SJSA1 (cell line): Measurements from ENCODE around the gene PSME3IP1. TPM values are rescaled to one million over a fixed set of nuclear protein-coding genes. Genes with fewer than 3 reads are reported as not detected.
"Not testable (repeated sequence)": the region's sequence is repeated elsewhere in the genome, so short reads cannot be mapped to it uniquely, and the experiment has no call there.

ENCODE experiments used
- DNase-seq, 2 experiments: peaks; one replicate each; pipeline ENCODE4 v3.0.0-alpha.2; 2015 to 2020; ENCODE audit warnings: low spot score in 2 of 2, low read depth in 1 of 2
- H3K27ac ChIP-seq: fragments of 250-450 bp; sonication (Bioruptor Pico); 2 replicates; pipeline ENCODE4 v1.5.1; 2020; ENCODE audit warnings: mild to moderate bottlenecking, moderate library complexity
- H3K27me3 ChIP-seq: fragments of 250-450 bp; sonication (Bioruptor Pico); replicated peaks from 2 replicates; pipeline ENCODE4 v1.5.1; 2020; ENCODE audit warnings: mild to moderate bottlenecking, moderate library complexity
- H3K36me3 ChIP-seq: fragments of 250-450 bp; sonication (Bioruptor Pico); 2 replicates; pipeline ENCODE4 v1.5.1; 2020; ENCODE audit warnings: mild to moderate bottlenecking
- H3K4me1 ChIP-seq: fragments of 250-450 bp; sonication (Bioruptor Pico); replicated peaks from 2 replicates; pipeline ENCODE4 v1.6.1; 2021; ENCODE audit warnings: mild to moderate bottlenecking
- H3K4me3 ChIP-seq: fragments of 250-450 bp; sonication (Bioruptor Pico); 2 replicates; pipeline ENCODE4 v1.5.1; 2020; ENCODE audit warnings: mild to moderate bottlenecking
- H3K9me3 ChIP-seq: fragments of 250-450 bp; sonication (Bioruptor Pico); replicated peaks from 2 replicates; pipeline ENCODE4 v1.5.1; 2020; ENCODE audit warnings: mild to moderate bottlenecking
- total RNA-seq: library from RNA; depleted of rRNA; stranded (reverse); fragments of >200 nt; shearing (Covaris generic); gene quantifications from 2 replicates; pipeline ENCODE4 v1.2.3, GENCODE V29; 2014

Gene PSME3IP1
- total RNA-seq, 1 experiment from 2014 or later = 93.1 TPM

DNA sequence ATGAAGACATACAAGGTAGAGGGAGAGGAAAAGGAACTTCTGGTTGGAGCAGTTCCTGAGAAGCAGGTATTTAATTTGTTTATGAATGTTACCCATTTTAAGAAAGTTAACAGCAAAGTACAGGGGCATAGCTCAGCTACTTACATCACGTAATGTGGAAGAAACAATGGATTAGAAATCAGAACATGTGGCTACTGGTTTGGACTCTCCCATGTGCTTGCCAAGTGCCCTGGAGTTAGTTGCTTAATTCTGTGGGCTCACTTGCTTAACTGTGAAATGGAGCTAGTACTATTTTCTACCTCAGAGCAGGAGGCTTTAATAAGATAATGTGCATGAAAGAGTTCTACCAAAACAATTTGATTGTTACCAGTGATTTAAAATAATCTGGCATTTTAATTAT is 27.6 kb upstream of the PSME3IP1 start:
- Histone ChIP-seq H3K4me1 (no peaks in the 10 kb centered on the region), H3K9me3 (no peaks in the 10 kb centered on the region; the same call in 1 of the 2 replicates), H3K36me3 (peaks cover 81% of the 10 kb centered on the region), H3K27me3 (no peaks in the 10 kb centered on the region), H3K27ac (no peak overlapping the region), H3K4me3 (no peak overlapping the region)
- DNase-seq = no peak

DNA sequence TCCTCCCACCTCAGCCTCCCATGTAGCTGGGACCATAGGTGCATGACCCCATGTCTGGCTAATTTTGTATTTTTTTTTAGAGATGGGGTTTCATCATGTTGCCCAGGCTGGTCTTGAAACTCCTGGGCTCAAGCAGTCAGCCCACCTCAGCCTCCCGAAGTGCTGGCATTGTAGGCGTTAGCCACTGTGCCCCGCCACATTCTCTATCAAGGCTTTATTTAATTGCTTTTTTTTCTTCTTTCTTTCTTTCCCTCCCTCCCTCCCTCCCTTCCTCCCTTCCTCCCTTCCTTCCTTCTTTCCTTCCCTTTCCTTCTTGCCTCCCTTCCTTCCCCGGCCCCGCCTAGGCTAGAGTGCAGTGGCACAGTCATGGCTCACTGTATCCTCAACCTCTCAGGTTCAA is 23.9 kb upstream of the PSME3IP1 start:
- Histone ChIP-seq H3K27ac (no peak overlapping the region), H3K4me3 (no peak overlapping the region), H3K27me3 (no peaks in the 10 kb centered on the region), H3K4me1 (no peaks in the 10 kb centered on the region), H3K9me3 (no peaks in the 10 kb centered on the region), H3K36me3 (peaks cover 78% of the 10 kb centered on the region)
- DNase-seq = no peak

DNA sequence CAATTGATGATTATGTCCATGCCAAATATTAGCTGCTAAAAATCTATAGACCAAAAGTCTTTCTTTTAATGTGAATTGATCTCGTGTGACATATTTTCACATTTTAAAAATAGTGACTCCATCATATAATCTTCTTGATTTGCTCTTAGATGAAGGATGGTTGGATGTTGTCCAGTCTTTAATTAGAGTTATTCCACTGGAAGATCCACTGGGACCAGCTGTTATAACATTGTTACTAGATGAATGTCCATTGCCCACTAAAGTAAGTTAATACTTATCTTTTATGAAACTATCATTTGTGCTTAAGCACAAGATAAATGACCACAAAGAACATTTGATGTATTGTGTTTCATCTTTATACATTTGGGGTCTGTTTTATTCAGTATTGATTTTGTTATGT is 23.1 kb upstream of the PSME3IP1 start:
- Histone ChIP-seq H3K27me3 (no peaks in the 10 kb centered on the region), H3K36me3 (peaks cover 74% of the 10 kb centered on the region), H3K4me1 (no peaks in the 10 kb centered on the region), H3K27ac (no peak overlapping the region), H3K4me3 (no peak overlapping the region), H3K9me3 (no peaks in the 10 kb centered on the region)
- DNase-seq = no peak

DNA sequence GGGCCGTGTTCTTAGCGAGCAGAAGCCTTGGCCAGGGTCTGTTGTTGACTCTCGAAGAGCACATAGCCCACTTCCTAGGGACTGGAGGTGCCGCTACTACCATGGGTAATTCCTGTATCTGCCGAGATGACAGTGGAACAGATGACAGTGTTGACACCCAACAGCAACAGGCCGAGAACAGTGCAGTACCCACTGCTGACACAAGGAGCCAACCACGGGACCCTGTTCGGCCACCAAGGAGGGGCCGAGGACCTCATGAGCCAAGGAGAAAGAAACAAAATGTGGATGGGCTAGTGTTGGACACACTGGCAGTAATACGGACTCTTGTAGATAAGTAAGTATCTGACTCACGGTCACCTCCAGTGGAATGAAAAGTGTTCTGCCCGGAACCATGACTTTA is 18.8 kb upstream of the PSME3IP1 start:
- Histone ChIP-seq H3K4me1 (no peaks in the 10 kb centered on the region), H3K27ac (no peak overlapping the region), H3K27me3 (no peaks in the 10 kb centered on the region), H3K4me3 (no peak overlapping the region), H3K9me3 (no peaks in the 10 kb centered on the region), H3K36me3 (peaks cover 51% of the 10 kb centered on the region)
- DNase-seq = no peak

DNA sequence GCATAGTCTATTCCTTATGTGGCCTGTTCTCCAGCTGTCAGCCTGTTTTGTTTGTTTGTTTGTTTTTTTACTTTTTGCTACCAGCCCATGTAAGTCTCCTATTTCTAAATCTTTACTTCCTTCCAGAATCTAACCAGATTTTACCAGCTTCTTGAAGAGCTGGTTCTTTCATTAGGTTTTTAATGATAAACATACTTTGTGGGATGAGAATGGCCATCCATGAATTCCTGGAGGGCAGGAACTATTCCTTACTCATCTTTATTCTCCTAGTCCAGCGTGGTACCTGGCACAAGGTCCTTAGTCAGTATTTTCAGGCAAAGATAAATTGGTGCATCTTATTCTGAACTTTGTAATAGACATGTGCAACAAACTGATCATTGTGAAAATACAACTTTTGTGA is 17.6 kb upstream of the PSME3IP1 start:
- Histone ChIP-seq H3K9me3 (no peaks in the 10 kb centered on the region), H3K27me3 (no peaks in the 10 kb centered on the region), H3K4me3 (no peak overlapping the region), H3K27ac (no peak overlapping the region), H3K4me1 (no peaks in the 10 kb centered on the region), H3K36me3 (peaks cover 42% of the 10 kb centered on the region)
- DNase-seq = no peak

DNA sequence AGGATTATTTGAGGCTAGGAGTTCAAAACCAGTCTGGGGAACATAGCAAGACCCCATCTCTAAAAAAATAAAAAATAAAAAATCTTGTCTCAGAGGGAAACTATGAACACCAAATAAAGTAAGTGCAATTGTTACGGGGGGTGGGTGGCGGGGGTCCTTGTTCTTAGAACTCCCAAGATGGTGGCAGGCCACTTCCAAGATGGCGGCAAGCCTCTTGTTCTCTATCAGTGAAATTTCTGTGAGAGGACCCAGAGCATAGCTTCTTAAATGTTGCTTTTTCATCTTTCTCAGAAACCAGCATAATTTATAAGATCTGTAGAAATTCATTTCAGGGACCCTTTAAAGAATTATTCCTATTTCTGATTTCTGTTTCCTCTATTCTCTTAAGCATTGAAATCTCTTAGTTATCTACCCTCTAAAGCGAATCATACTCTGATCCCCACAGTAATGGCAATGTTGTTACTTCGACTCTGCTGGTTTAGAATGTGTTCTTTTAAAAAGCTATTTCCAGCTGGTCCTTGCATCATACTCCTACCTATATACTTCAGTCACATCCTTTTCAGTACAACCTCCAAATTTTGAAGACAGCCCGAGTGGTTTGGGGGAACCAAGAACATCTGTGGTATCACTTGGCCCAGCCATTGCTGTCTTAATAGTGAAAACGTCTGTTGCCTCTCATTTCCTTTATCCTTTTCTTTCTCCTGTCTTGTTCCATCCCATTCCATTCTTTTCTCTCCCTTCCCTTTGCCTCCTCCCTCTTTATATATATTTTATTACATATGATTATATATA is 16.5 kb upstream of the PSME3IP1 start:
- DNase-seq = no peak
- H3K9me3 ChIP-seq = no peaks in the 10 kb centered on the region
- no peak overlapping the region for H3K27ac ChIP-seq
- peaks cover 39% of the 10 kb centered on the region for H3K36me3 ChIP-seq
- H3K27me3 ChIP-seq = no peaks in the 10 kb centered on the region
- H3K4me1 ChIP-seq = no peaks in the 10 kb centered on the region
- H3K4me3 ChIP-seq = no peak overlapping the region

DNA sequence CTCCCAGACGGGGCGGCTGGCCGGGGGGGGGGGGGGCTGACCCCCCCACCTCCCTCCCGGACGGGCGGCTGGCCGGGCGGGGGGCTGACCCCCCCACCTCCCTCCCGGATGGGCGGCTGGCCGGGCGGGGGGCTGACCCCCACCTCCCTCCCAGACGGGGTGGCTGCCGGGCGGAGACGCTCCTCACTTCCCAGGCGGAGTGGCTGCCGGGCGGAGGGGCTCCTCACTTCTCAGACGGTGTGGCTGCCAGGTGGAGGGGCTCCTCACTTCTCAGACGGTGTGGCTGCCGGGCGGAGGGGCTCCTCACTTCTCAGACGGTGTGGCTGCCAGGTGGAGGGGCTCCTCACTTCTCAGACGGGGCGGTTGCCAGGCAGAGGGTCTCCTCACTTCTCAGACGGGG is 15.1 kb upstream of the PSME3IP1 start:
- not testable (repeated sequence) for H3K4me3 ChIP-seq, H3K27ac ChIP-seq, H3K27me3 ChIP-seq, DNase-seq, H3K9me3 ChIP-seq, H3K4me1 ChIP-seq
- peaks cover 38% of the 10 kb centered on the region for H3K36me3 ChIP-seq

DNA sequence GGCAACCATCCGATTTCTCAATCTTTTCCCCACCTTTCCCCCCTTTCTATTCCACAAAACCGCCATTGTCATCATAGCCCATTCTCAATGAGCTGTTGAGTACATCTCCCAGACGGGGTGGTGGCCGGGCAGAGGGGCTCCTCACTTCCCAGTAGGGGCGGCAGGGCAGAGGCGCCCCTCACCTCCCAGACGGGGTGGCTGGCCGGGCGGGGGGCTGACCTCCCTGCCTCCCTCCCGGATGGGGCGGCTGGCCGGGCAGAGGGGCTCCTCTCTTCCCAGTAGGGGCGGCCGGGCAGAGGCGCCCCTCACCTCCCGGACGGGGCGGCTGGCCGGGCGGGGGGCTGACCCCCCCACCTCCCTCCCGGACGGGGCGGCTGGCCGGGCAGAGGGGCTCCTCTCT is 14.5 kb upstream of the PSME3IP1 start:
- H3K9me3 ChIP-seq, H3K4me1 ChIP-seq: not testable (repeated sequence)

GRCh38 chr16:57196753-57197152 is 10.9 kb upstream of the PSME3IP1 start:
- Histone ChIP-seq H3K36me3 (peaks cover 18% of the 10 kb centered on the region), H3K27ac (no peak overlapping the region), H3K4me3 (no peak overlapping the region), H3K4me1 (peaks cover 36% of the 10 kb centered on the region), H3K9me3 (no peaks in the 10 kb centered on the region), H3K27me3 (no peaks in the 10 kb centered on the region)
- no peak for DNase-seq

More for the DNA sequence above, 14.5 kb upstream of the PSME3IP1 start:
- H3K27ac ChIP-seq, H3K27me3 ChIP-seq, DNase-seq, H3K4me3 ChIP-seq: not testable (repeated sequence)
- H3K36me3 ChIP-seq = peaks cover 32% of the 10 kb centered on the region

GRCh38 chr16:57196286-57196685 is 10.4 kb upstream of the PSME3IP1 start:
- no peak for DNase-seq
- no peaks in the 10 kb centered on the region for H3K27me3 ChIP-seq
- H3K9me3 ChIP-seq = no peaks in the 10 kb centered on the region
- no peak overlapping the region for H3K4me3 ChIP-seq
- no peak overlapping the region for H3K27ac ChIP-seq
- H3K4me1 ChIP-seq = peaks cover 41% of the 10 kb centered on the region
- H3K36me3 ChIP-seq = peaks cover 18% of the 10 kb centered on the region

DNA sequence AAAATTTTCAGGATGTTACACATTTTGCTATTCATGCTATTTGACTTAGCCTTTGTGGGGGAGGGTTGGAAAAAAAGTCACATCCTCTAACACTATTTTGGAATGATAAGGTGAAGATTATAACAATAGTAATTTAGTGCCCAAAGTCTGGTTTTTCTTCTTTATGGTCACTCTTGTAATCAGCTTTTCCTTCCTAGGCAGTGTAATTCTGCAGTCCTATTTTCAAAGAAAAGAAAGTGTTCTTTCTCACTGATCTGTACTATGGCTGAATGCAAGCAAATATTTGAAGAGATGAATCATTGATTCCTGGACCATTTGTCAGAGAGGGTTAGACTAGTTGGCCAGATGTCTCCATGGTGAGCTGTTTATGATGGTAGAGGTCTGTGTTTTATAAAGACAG is 8.7 kb upstream of the PSME3IP1 start:
- H3K4me3 ChIP-seq = no peak overlapping the region

GRCh38 chr16:57192720-57193486 is 7.1 kb upstream of the PSME3IP1 start:
- DNase-seq = peak in 1 of 2 experiments; percentile 43
- Histone ChIP-seq H3K9me3 (no peaks in the 10 kb centered on the region), H3K4me3 (no peak overlapping the region), H3K27me3 (no peaks in the 10 kb centered on the region), H3K27ac (peak overlapping the region; percentile 71), H3K4me1 (peaks cover 61% of the 10 kb centered on the region), H3K36me3 (peaks cover 13% of the 10 kb centered on the region)

More for the DNA sequence above, 8.7 kb upstream of the PSME3IP1 start:
- peak overlapping the region; percentile 71 for H3K27ac ChIP-seq
- H3K27me3 ChIP-seq = no peaks in the 10 kb centered on the region
- H3K36me3 ChIP-seq = peaks cover 18% of the 10 kb centered on the region
- peak; percentile 54 to 82 for DNase-seq
- peaks cover 58% of the 10 kb centered on the region for H3K4me1 ChIP-seq
- H3K9me3 ChIP-seq = no peaks in the 10 kb centered on the region

DNA sequence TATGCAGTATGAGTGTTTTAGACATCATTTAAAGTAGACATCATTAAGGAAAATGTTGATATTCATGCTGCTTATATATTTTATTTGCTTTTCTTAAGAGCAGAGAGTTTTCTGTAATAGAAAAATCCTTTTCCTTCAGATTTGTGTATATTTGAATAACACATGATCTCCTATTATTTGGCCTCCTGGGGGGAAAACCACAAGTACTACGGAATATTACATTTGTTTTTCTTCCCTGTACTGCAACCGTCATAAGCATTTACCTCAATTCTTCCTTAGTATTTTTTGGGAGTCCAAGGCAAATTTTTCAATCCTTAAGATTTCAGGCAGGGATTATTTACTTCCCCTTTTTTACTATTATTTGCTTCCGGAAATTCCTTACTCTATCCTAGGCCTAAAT is 6.3 kb upstream of the PSME3IP1 start:
- Histone ChIP-seq H3K27ac (peak overlapping the region; percentile 71), H3K4me3 (no peak overlapping the region), H3K36me3 (peaks cover 8% of the 10 kb centered on the region), H3K27me3 (no peaks in the 10 kb centered on the region), H3K4me1 (peaks cover 67% of the 10 kb centered on the region), H3K9me3 (no peaks in the 10 kb centered on the region)
- peak in 1 of 2 experiments; percentile 45 for DNase-seq

GRCh38 chr16:57191056-57191571 is 5.3 kb upstream of the PSME3IP1 start:
- Histone ChIP-seq H3K4me3 (no peak overlapping the region), H3K36me3 (peaks cover 1% of the 10 kb centered on the region), H3K4me1 (peaks cover 67% of the 10 kb centered on the region), H3K27me3 (no peaks in the 10 kb centered on the region), H3K9me3 (no peaks in the 10 kb centered on the region), H3K27ac (peak overlapping the region; percentile 71)
- peak in 1 of 2 experiments; percentile 71 for DNase-seq
